ENCODE results near the gene GPANK1. TPM values are rescaled to one million over a fixed set of nuclear protein-coding genes. Genes with fewer than 3 reads are reported as not detected.
A peak's percentile ranks its signal among the peaks of the same experiment; 100 is the strongest.

GPANK1 gene
- total RNA-seq, 6 donors from 2014 or later, result 12.0 to 45.1 (median 16.6) TPM

GRCh38 chr6:31665501-31666336 lies 922 bp upstream of the GPANK1 start, which contains the start of gene CSNK2B:
TSS of gene CSNK2B (plus strand) at chr6:31666080. CDS start at chr6:31666832, 752 bp downstream.
- H3K4me1 ChIP-seq, result peaks cover 30 to 67% (median 45%) of the 10 kb centered on the region in 4 donors
- ATAC-seq (ENCODE audit: low FRiP score in 2 of 2), result peak; percentile 96 to 97
- H3K4me3 ChIP-seq, result peak within 1 kb of the TSS; percentile 71 to 96 (median 84)
- H3K27ac ChIP-seq, result peak within 1 kb of the TSS; percentile 95 to 98 (median 97)
- no peaks in the 10 kb centered on the region for H3K27me3 ChIP-seq
- H3K36me3 ChIP-seq, result peaks cover 26 to 58% (median 44%) of the 10 kb centered on the region in 4 donors
- TF ChIP-seq POLR2AphosphoS5 (IDR thresholded peaks at IDR 0.05), result peak; percentile 75 to 83
- no peak for TF ChIP-seq EP300 (IDR thresholded peaks at IDR 0.05)
- TF ChIP-seq, protein P1, sequence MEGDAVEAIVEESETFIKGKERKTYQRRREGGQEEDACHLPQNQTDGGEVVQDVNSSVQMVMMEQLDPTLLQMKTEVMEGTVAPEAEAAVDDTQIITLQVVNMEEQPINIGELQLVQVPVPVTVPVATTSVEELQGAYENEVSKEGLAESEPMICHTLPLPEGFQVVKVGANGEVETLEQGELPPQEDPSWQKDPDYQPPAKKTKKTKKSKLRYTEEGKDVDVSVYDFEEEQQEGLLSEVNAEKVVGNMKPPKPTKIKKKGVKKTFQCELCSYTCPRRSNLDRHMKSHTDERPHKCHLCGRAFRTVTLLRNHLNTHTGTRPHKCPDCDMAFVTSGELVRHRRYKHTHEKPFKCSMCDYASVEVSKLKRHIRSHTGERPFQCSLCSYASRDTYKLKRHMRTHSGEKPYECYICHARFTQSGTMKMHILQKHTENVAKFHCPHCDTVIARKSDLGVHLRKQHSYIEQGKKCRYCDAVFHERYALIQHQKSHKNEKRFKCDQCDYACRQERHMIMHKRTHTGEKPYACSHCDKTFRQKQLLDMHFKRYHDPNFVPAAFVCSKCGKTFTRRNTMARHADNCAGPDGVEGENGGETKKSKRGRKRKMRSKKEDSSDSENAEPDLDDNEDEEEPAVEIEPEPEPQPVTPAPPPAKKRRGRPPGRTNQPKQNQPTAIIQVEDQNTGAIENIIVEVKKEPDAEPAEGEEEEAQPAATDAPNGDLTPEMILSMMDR (IDR thresholded peaks at IDR 0.05), result no peak
- TF ChIP-seq POLR2A (IDR thresholded peaks at IDR 0.05), result peak in 3 of 4 donors; percentile 72 to 91 (median 86)
- WGBS, 2 donors, result 0% methylated on average over 10 to 52 of the region's 63 CpGs
- peak; percentile 98 to 100 for DNase-seq
- H3K9me3 ChIP-seq, result no peaks in the 10 kb centered on the region

DNA sequence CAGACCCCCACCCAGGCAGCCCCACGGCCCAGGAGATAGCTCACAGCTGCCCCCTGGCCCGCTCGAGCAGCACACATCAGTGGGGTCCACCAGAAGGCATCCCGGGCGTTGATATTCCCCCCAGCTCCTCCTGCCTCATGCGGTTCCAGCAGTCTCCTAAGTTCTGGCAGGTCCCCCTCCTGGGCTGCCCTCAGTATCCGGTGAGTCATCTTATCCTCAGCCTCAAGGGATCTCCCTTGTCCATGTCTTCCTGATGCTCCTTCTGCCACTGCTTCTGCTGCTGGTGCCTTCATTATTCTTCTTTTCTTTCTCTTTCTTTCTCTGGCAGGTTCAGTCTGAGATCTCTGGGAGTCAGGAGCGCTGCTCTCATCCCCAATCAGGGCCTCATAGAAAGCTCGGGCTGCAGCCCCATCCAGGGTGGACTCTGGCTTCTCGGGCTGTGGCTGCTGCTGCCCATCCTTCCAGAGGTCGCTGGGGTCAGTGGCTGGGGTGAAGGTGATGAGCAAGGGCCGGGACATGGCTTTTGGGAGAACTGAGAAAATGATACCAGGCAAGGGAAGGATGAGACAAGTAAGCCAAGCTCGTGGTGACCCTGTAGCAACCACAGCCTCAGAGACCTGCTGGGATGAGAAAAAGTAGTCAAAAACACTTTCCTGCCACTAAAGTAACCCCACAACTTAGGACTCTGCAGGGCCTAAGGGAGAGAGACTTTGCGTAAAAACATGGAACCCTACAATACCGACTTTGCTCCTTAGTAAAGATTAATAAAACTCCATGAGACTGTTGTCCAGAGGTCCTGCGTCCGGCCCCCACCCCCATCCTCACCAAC lies 622 bp downstream of the GPANK1 start:
- H3K4me1 ChIP-seq, result peaks cover 38 to 66% (median 51%) of the 10 kb centered on the region in 4 donors

GRCh38 chr6:31663126-31663960 lies 1.5 kb downstream of the GPANK1 start:
- Histone ChIP-seq H3K27ac (peak overlapping the region; percentile 95 to 98 (median 97)), H3K4me3 (peak overlapping the region in 3 of 4 donors; percentile 82 to 96 (median 87)), H3K9me3 (no peaks in the 10 kb centered on the region), H3K27me3 (no peaks in the 10 kb centered on the region), H3K4me1 (peaks cover 47 to 71% (median 59%) of the 10 kb centered on the region in 4 donors), H3K36me3 (peaks cover 8 to 34% (median 22%) of the 10 kb centered on the region in 4 donors)
- TF ChIP-seq, protein P1 (IDR thresholded peaks at IDR 0.05), result no peak
- no peak for TF ChIP-seq EP300 (IDR thresholded peaks at IDR 0.05)
- no peak for TF ChIP-seq POLR2A (IDR thresholded peaks at IDR 0.05)
- no peak for TF ChIP-seq POLR2AphosphoS5 (IDR thresholded peaks at IDR 0.05)
- DNase-seq, result no peak
- WGBS, 2 donors, result 63 to 65% methylated on average over 9 of the region's 9 CpGs
- no peak for ATAC-seq (ENCODE audit: low FRiP score in 2 of 2)

More for the DNA sequence above, 622 bp downstream of the GPANK1 start:
- peaks cover 12 to 43% (median 29%) of the 10 kb centered on the region in 4 donors for H3K36me3 ChIP-seq
- no peaks in the 10 kb centered on the region for H3K9me3 ChIP-seq
- 23 to 26% methylated on average over 17 of the region's 17 CpGs for WGBS, 2 donors
- TF ChIP-seq POLR2A (IDR thresholded peaks at IDR 0.05) (no peak), EP300 (IDR thresholded peaks at IDR 0.05) (no peak), POLR2AphosphoS5 (IDR thresholded peaks at IDR 0.05) (no peak)
- TF ChIP-seq, protein P1 (IDR thresholded peaks at IDR 0.05), result no peak
- peak overlapping the region; percentile 32 to 96 (median 84) for H3K4me3 ChIP-seq
- no peaks in the 10 kb centered on the region for H3K27me3 ChIP-seq
- peak overlapping the region; percentile 95 to 98 (median 97) for H3K27ac ChIP-seq
- ATAC-seq (ENCODE audit: low FRiP score in 2 of 2), result no peak
- peak in 1 of 2 donors; percentile 42 for DNase-seq

DNA sequence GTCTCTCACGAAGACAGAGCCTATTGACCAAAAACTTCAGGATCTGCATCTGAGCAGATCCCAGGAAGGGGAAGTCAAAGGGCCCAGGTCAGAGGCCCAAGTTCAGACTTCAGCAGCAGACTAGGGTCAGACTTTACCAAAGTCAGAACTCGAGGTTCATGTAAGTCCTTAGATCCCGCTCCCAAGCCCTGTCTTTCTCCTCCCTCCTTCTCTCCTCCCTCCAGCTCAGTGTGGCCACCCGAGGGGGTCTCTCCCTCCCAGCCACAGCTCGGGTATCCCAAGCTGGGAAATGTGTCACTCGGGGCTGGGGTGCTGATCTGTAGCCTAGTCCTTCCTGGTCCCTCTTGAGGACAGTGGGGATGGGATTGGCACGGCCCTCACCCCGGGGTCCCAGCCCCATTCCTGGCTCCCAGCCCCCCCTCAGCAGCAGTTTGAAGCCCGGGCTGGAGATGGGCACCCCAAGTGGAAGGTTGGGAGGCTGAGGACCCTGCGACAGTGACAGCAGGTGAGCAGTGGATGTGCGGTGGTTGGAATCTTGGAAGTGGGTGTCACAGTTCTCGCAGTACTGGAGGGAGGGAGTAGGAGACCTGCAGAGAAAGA lies 2.6 kb downstream of the GPANK1 start:
- H3K27ac ChIP-seq, result peak overlapping the region in 3 of 4 donors; percentile 12 to 97 (median 92)
- 91% methylated on average over 12 of the region's 12 CpGs for WGBS, 2 donors

More for the DNA sequence above, 2.6 kb downstream of the GPANK1 start:
- TF ChIP-seq POLR2AphosphoS5 (IDR thresholded peaks at IDR 0.05) (no peak), POLR2A (IDR thresholded peaks at IDR 0.05) (no peak), EP300 (IDR thresholded peaks at IDR 0.05) (no peak)
- TF ChIP-seq, protein P1 (IDR thresholded peaks at IDR 0.05), result no peak
- Histone ChIP-seq H3K4me3 (no peak overlapping the region), H3K9me3 (no peaks in the 10 kb centered on the region), H3K27me3 (no peaks in the 10 kb centered on the region), H3K36me3 (peaks cover 0 to 28% (median 17%) of the 10 kb centered on the region in 4 donors), H3K4me1 (peaks cover 55 to 76% (median 61%) of the 10 kb centered on the region in 4 donors)
- DNase-seq (no peak), ATAC-seq (ENCODE audit: low FRiP score in 2 of 2) (no peak)

Measured in upper lobe of left lung (tissue), 6 donors.